PC-9 (cell line): Measurements from ENCODE around the gene SGMS2.

Source experiments
- EZH2 ChIP-seq: fragments of 200-600 bp; sonication (generic); IDR thresholded peaks from 2 replicates; pipeline ENCODE4 v1.8.0; 2017; ENCODE audit warnings: antibody characterized with exemption, low read depth
- TF ChIP-seq, protein P1 (sequence below): fragments of 200-600 bp; sonication (generic); conservative IDR thresholded peaks from 2 replicates; pipeline ENCODE4 v1.6.1; 2017; ENCODE audit warnings: mixed run types, antibody characterized with exemption, mild to moderate bottlenecking, moderate library complexity

GRCh38 chr4:107845681-107846080 lies 20.9 kb downstream of the SGMS2 start:
- TF ChIP-seq, protein P1, sequence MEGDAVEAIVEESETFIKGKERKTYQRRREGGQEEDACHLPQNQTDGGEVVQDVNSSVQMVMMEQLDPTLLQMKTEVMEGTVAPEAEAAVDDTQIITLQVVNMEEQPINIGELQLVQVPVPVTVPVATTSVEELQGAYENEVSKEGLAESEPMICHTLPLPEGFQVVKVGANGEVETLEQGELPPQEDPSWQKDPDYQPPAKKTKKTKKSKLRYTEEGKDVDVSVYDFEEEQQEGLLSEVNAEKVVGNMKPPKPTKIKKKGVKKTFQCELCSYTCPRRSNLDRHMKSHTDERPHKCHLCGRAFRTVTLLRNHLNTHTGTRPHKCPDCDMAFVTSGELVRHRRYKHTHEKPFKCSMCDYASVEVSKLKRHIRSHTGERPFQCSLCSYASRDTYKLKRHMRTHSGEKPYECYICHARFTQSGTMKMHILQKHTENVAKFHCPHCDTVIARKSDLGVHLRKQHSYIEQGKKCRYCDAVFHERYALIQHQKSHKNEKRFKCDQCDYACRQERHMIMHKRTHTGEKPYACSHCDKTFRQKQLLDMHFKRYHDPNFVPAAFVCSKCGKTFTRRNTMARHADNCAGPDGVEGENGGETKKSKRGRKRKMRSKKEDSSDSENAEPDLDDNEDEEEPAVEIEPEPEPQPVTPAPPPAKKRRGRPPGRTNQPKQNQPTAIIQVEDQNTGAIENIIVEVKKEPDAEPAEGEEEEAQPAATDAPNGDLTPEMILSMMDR: no peak
- TF ChIP-seq EZH2: no peak
